ENCODE results near the gene NUTF2.

The NUTF2 gene

DNA sequence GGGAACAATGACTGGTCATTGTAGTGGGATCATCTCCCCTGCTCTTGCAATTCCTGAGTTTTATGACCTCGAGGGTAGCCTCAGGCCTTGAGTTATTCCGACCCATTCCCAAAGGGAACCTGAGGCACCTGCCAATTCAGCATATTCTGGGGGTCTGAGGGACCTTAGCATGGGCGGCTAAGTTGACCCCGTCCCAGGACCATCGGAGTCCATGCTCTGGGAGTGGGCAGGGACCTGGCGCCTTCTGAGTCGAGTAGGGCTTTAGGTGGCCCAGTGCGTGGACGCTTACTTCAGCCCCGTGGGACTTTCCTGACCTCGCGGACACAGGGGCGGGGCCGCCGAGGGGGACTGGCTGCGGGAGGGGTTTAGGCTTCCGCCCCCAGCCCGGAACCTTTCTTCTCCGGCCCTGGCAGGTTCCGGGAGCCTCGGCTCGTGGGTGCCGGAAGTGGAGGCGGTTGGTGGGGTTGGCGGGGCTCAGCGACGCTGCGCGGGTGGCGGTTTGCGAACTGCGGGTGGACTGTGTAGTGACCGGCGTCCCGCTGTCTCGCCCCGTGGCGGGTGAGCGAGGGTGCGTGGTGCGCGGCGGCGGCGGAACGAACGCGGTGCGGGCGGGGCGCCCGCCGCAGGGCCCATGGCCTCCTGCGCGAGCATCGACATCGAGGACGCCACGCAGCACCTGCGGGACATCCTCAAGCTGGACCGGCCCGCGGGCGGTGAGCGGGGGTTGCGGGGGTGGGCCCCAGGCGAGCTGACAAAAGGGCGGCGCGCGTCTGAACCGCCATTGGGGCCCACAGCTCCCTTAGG, 26.1 kb downstream of the NUTF2 start, which contains the start of gene EDC4:
EDC4 (plus strand) TSS at position 422 of the 804 bp plus-strand sequence; CDS start at position 632, 210 bp downstream.
- ChIA-PET POLR2A (interaction anchor here (0.6 to 1.7 kb wide), 12 partner anchors 11 to 311 kb away, joined by 3 to 8 read pairs (median 4); partner anchors contain the start of genes CTCF, GFOD2, NRN1L and NUTF2), CTCF (interaction anchor here (0.6 to 1.9 kb wide), 7 partner anchors 11 to 63 kb away, joined by 3 to 13 read pairs (median 4); partner anchors contain the start of gene NRN1L)
- H3K4me3 ChIP-seq (ENCODE audit: low read depth, low read length) = peak within 1 kb of the TSS; percentile 79
- peaks cover 6 to 78% of the 10 kb centered on the region in 2 experiments for H3K36me3 ChIP-seq (ENCODE audit: control insufficient read depth in 2 of 2, insufficient read depth in 1 of 2, low read length in 2 of 2)
- no peaks in the 10 kb centered on the region for H3K9me3 ChIP-seq (ENCODE audit: control insufficient read depth, insufficient read depth, low read depth, low read length)
- H3K4me1 ChIP-seq (ENCODE audit: control insufficient read depth, insufficient read depth, low read length) = no peaks in the 10 kb centered on the region
- peak within 1 kb of the TSS; percentile 63; the same call in 1 of the 2 replicates for H3K27ac ChIP-seq (ENCODE audit: extremely low read depth, low read depth, low read length)
- TF ChIP-seq ZSCAN23 (tag by site-specific recombination; IDR thresholded peaks at IDR 0.05) (0 out of 2 replicates have a peak, but pooled peaks have one; percentile 53), FEZF1 (tag by site-specific recombination; IDR thresholded peaks at IDR 0.05) (no peak), ZNF302 (tag by site-specific recombination; IDR thresholded peaks at IDR 0.05; ENCODE audit: low read depth) (no peak), ZXDB (tag by site-specific recombination; IDR thresholded peaks at IDR 0.05) (peak; percentile 94), ZNF785 (tag by site-specific recombination; IDR thresholded peaks at IDR 0.05) (peak; percentile 43; the same call in 1 of the 2 replicates), ZNF561 (tag by site-specific recombination; IDR thresholded peaks at IDR 0.05; ENCODE audit: borderline replicate concordance) (peak; percentile 73), ZNF530 (tag by site-specific recombination; IDR thresholded peaks at IDR 0.05; ENCODE audit: low read depth) (no peak), ZNF155 (tag by site-specific recombination; IDR thresholded peaks at IDR 0.05) (no peak), ZNF169 (tag by site-specific recombination; IDR thresholded peaks at IDR 0.05) (no peak), EGR2 (tag by site-specific recombination; IDR thresholded peaks at IDR 0.05; ENCODE audit: low read depth) (peak; percentile 96), ZNF184 (tag by site-specific recombination; IDR thresholded peaks at IDR 0.05) (peak; percentile 62; the same call in 1 of the 2 replicates), ZNF48 (tag by site-specific recombination; IDR thresholded peaks at IDR 0.05) (no peak), ZNF157 (tag by site-specific recombination; IDR thresholded peaks at IDR 0.05) (no peak), ZBTB6 (tag by site-specific recombination; IDR thresholded peaks at IDR 0.05) (peak; percentile 61; the same call in 1 of the 2 replicates), ZNF792 (tag by site-specific recombination; IDR thresholded peaks at IDR 0.05) (no peak), ZNF18 (tag by site-specific recombination; IDR thresholded peaks at IDR 0.05) (no peak), ZBTB49 (tag by site-specific recombination; IDR thresholded peaks at IDR 0.05; ENCODE audit: low read depth) (no peak), CTCF (tag by site-specific recombination; IDR thresholded peaks at IDR 0.05) (peak; percentile 6; the same call in 1 of the 2 replicates)
- TF ChIP-seq, protein P1, sequence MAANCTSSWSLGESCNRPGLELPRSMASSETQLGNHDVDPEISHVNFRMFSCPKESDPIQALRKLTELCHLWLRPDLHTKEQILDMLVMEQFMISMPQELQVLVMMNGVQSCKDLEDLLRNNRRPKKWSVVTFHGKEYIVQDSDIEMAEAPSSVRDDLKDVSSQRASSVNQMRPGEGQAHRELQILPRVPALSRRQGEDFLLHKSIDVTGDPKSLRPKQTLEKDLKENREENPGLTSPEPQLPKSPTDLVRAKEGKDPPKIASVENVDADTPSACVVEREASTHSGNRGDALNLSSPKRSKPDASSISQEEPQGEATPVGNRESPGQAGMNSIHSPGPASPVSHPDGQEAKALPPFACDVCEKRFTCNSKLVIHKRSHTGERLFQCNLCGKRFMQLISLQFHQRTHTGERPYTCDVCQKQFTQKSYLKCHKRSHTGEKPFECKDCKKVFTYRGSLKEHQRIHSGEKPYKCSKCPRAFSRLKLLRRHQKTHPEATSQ (tag by site-specific recombination; IDR thresholded peaks at IDR 0.05) = 0 out of 2 replicates have a peak, but pooled peaks have one; percentile 64
- TF ChIP-seq, protein P2, sequence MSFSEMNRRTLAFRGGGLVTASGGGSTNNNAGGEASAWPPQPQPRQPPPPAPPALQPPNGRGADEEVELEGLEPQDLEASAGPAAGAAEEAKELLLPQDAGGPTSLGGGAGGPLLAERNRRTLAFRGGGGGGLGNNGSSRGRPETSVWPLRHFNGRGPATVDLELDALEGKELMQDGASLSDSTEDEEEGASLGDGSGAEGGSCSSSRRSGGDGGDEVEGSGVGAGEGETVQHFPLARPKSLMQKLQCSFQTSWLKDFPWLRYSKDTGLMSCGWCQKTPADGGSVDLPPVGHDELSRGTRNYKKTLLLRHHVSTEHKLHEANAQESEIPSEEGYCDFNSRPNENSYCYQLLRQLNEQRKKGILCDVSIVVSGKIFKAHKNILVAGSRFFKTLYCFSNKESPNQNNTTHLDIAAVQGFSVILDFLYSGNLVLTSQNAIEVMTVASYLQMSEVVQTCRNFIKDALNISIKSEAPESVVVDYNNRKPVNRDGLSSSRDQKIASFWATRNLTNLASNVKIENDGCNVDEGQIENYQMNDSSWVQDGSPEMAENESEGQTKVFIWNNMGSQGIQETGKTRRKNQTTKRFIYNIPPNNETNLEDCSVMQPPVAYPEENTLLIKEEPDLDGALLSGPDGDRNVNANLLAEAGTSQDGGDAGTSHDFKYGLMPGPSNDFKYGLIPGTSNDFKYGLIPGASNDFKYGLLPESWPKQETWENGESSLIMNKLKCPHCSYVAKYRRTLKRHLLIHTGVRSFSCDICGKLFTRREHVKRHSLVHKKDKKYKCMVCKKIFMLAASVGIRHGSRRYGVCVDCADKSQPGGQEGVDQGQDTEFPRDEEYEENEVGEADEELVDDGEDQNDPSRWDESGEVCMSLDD (tag by site-specific recombination; IDR thresholded peaks at IDR 0.05) = 0 out of 2 replicates have a peak, but pooled peaks have one; percentile 16
- TF ChIP-seq, protein P3, sequence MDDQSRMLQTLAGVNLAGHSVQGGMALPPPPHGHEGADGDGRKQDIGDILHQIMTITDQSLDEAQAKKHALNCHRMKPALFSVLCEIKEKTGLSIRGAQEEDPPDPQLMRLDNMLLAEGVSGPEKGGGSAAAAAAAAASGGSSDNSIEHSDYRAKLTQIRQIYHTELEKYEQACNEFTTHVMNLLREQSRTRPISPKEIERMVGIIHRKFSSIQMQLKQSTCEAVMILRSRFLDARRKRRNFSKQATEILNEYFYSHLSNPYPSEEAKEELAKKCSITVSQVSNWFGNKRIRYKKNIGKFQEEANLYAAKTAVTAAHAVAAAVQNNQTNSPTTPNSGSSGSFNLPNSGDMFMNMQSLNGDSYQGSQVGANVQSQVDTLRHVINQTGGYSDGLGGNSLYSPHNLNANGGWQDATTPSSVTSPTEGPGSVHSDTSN (CRISPR knock-in tag; IDR thresholded peaks at IDR 0.05) = peak; percentile 58; the same call in 1 of the 2 replicates
- TF ChIP-seq, protein P4, sequence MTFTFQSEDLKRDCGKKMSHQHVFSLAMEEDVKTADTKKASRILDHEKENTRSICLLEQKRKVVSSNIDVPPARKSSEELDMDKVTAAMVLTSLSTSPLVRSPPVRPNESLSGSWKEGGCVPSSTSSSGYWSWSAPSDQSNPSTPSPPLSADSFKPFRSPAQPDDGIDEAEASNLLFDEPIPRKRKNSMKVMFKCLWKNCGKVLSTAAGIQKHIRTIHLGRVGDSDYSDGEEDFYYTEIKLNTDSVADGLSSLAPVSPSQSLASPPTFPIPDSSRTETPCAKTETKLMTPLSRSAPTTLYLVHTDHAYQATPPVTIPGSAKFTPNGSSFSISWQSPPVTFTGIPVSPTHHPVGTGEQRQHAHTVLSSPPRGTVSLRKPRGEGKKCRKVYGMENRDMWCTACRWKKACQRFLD (tag by site-specific recombination; IDR thresholded peaks at IDR 0.05) = no peak
